ENCODE results near the gene TMEM59L.
"Not testable (repeated sequence)": the region's sequence is repeated elsewhere in the genome, so short reads cannot be mapped to it uniquely, and the experiment has no call there.

The TMEM59L gene

GRCh38 chr19:18594096-18594823 lies 18.4 kb upstream of the TMEM59L start:
- DNase-seq, result peak; percentile 77

GRCh38 chr19:18594824-18595373 lies 17.8 kb upstream of the TMEM59L start:
- DNase-seq, result no peak

GRCh38 chr19:18595475-18595874 lies 17.2 kb upstream of the TMEM59L start:
- no peak for DNase-seq

- peak; percentile 31 for DNase-seq
Measured at GRCh38 chr19:18596752-18597157, 15.9 kb upstream of the TMEM59L start.

GRCh38 chr19:18597809-18598660 lies 14.6 kb upstream of the TMEM59L start:
- DNase-seq, result no peak

GRCh38 chr19:18599485-18599884 lies 13.2 kb upstream of the TMEM59L start:
- DNase-seq, result no peak

GRCh38 chr19:18600692-18601397 lies 11.8 kb upstream of the TMEM59L start:
- not testable (repeated sequence) for DNase-seq

GRCh38 chr19:18601875-18602274 lies 10.8 kb upstream of the TMEM59L start:
- no peak for DNase-seq

- DNase-seq, result no peak
Measured at GRCh38 chr19:18603255-18603957, 9.3 kb upstream of the TMEM59L start.

GRCh38 chr19:18603958-18604819 lies 8.5 kb upstream of the TMEM59L start:
- no peak for DNase-seq

- no peak for DNase-seq
Measured at GRCh38 chr19:18604820-18605159, 7.9 kb upstream of the TMEM59L start.

GRCh38 chr19:18605196-18605545 lies 7.5 kb upstream of the TMEM59L start:
- DNase-seq, result no peak

GRCh38 chr19:18605546-18606280 lies 7.0 kb upstream of the TMEM59L start:
- DNase-seq, result no peak

- DNase-seq, result no peak
Measured at GRCh38 chr19:18606281-18607225, 6.1 kb upstream of the TMEM59L start, which contains the start of gene CRLF1. Gene CRLF1 (minus strand): TSS chr19:18606799. CDS start chr19:18606656, 143 bp downstream.

GRCh38 chr19:18607226-18608101 lies 5.2 kb upstream of the TMEM59L start:
- DNase-seq, result no peak

- no peak for DNase-seq
Measured at GRCh38 chr19:18608102-18608804, 4.4 kb upstream of the TMEM59L start.

- DNase-seq, result no peak
Measured at GRCh38 chr19:18608805-18609716, 3.6 kb upstream of the TMEM59L start.

Data from CD4-positive, alpha-beta T cell treated with Interleukin-17A for 1 hour (primary cell).